H1 (cell line): ENCODE data around the gene UPP1. TPM values are rescaled to one million over a fixed set of nuclear protein-coding genes. Genes with fewer than 3 reads are reported as not detected.

Experiments used
- CTCF ChIA-PET: fragments of 300-600 bp; sonication (Branson Sonifier 250); formaldehyde crosslinking; loops from one replicate; lab custom pipeline; 2021; ENCODE audit not compliant: partially characterized antibody; lab: Charles Lee
- POLR2A ChIA-PET: fragments of 300-600 bp; sonication (Branson Sonifier 250); formaldehyde crosslinking; loops from one replicate; lab custom pipeline; 2021; ENCODE audit warnings: inconsistent platforms; ENCODE audit not compliant: partially characterized antibody; lab: Charles Lee
- DNase-seq, 2 experiments: peaks; one replicate each; pipeline versions ENCODE4 v3.0.0 to v3.0.0-alpha.2; 2010 to 2022; ENCODE audit warnings: low spot score in 2 of 2, low read depth in 1 of 2, mixed read lengths in 1 of 2
- FAIRE-seq: peaks from 2 replicates; lab custom pipeline; 2011; peaks lifted over from hg19 to GRCh38; lab: Jason Lieb, UNC
- H2AFZ ChIP-seq: 2 replicates; pipeline ENCODE4 v1.8.1; 2012; ENCODE audit warnings: low read length, inconsistent platforms
- H2AK5ac ChIP-seq: 2 replicates; pipeline ENCODE4 v1.6.1; 2013; ENCODE audit warnings: low read depth, low read length
- H2BK120ac ChIP-seq: replicated peaks from 2 replicates; pipeline ENCODE3; 2013; ENCODE audit warnings: low read depth, low read length, inconsistent platforms
- H2BK12ac ChIP-seq: 2 replicates; pipeline ENCODE4 v1.6.1; 2013; ENCODE audit warnings: low read depth, low read length
- H2BK15ac ChIP-seq: 2 replicates; pipeline ENCODE4 v1.6.1; 2013; ENCODE audit warnings: low read length
- H2BK20ac ChIP-seq: 2 replicates; pipeline ENCODE4 v1.6.1; 2013; ENCODE audit warnings: low read length
- H2BK5ac ChIP-seq: 2 replicates; pipeline ENCODE4 v1.6.1; 2013; ENCODE audit warnings: low read depth, low read length
- H3K14ac ChIP-seq: 2 replicates; pipeline ENCODE4 v1.6.1; 2013; ENCODE audit warnings: inconsistent platforms; ENCODE audit not compliant: insufficient read length
- H3K18ac ChIP-seq: 2 replicates; pipeline ENCODE4 v1.6.1; 2013; ENCODE audit warnings: low read length; ENCODE audit errors: extremely low read depth
- H3K23ac ChIP-seq: 2 replicates; pipeline ENCODE4 v1.6.1; 2013; ENCODE audit warnings: inconsistent platforms; ENCODE audit not compliant: insufficient read length
- H3K23me2 ChIP-seq: 2 replicates; pipeline ENCODE4 v1.6.1; 2013; ENCODE audit warnings: low read depth, low read length
- H3K27ac ChIP-seq: 2 replicates; pipeline ENCODE4 v1.6.1; 2011; ENCODE audit warnings: low read depth, low read length, inconsistent platforms
- H3K27me3 ChIP-seq, 4 experiments: replicated peaks in 1 of 4; 1 replicate in 1 of 4; 2 replicates in 3 of 4; pipeline versions ENCODE4 v1.6.1 to v1.8.1; 2011 to 2013; ENCODE audit warnings: low read length in 3 of 4, mild to moderate bottlenecking in 3 of 4, inconsistent platforms in 2 of 4, mixed read lengths in 2 of 4, moderate library complexity in 1 of 4; ENCODE audit not compliant: control insufficient read depth in 3 of 4, insufficient read depth in 3 of 4; ENCODE audit errors: extremely low read depth in 1 of 4
- H3K36me3 ChIP-seq, 4 experiments: 2 replicates each; pipeline versions ENCODE4 v1.6.1 to v1.8.1; 2011 to 2013; ENCODE audit warnings: mild to moderate bottlenecking in 4 of 4, low read length in 3 of 4, moderate library complexity in 2 of 4, control low read depth in 1 of 4, inconsistent platforms in 1 of 4; ENCODE audit not compliant: insufficient read depth in 4 of 4, control insufficient read depth in 2 of 4
- H3K4ac ChIP-seq: replicated peaks from 2 replicates; pipeline ENCODE3; 2013; ENCODE audit warnings: low read length, low read depth, mixed read lengths, inconsistent platforms; ENCODE audit not compliant: insufficient read length
- H3K4me1 ChIP-seq, 4 experiments: replicated peaks in 1 of 4; 1 replicate in 1 of 4; 2 replicates in 3 of 4; pipeline versions ENCODE4 v1.6.1 to v1.8.1; 2011 to 2013; ENCODE audit warnings: low read length in 3 of 4, inconsistent platforms in 2 of 4, mixed read lengths in 1 of 4; ENCODE audit not compliant: insufficient read depth in 4 of 4, control insufficient read depth in 3 of 4
- H3K4me2 ChIP-seq, 2 experiments: 2 replicates each; pipeline versions ENCODE4 v1.6.1 to v1.8.1; 2011 to 2013; ENCODE audit warnings: low read depth in 2 of 2, low read length in 2 of 2, control low read depth in 1 of 2, inconsistent platforms in 1 of 2, mild to moderate bottlenecking in 1 of 2; ENCODE audit not compliant: insufficient read depth in 1 of 2
- H3K4me3 ChIP-seq, 4 experiments: fragments of 200-600, 300-600 bp in 1 of 4; sonication (generic), shearing (Covaris generic), sonication (Bioruptor Twin) in 1 of 4; 2 replicates each; pipeline versions ENCODE4 v1.5.1 to v1.8.1; 2011 to 2016; ENCODE audit warnings: low read length in 4 of 4, low read depth in 3 of 4, control low read depth in 2 of 4, inconsistent platforms in 2 of 4, mild to moderate bottlenecking in 2 of 4, mixed read lengths in 1 of 4, moderate library complexity in 1 of 4; ENCODE audit not compliant: insufficient read depth in 2 of 4; ENCODE audit errors: extremely low read depth in 1 of 4
- H3K56ac ChIP-seq: replicated peaks from 2 replicates; pipeline ENCODE3; 2013; ENCODE audit warnings: low read depth, mild to moderate bottlenecking, mixed read lengths, low read length, inconsistent platforms; ENCODE audit not compliant: insufficient read length
- H3K79me1 ChIP-seq: 2 replicates; pipeline ENCODE4 v1.6.1; 2013; ENCODE audit warnings: low read depth, low read length, control low read depth
- H3K79me2 ChIP-seq, 2 experiments: 2 replicates each; pipeline versions ENCODE4 v1.6.1 to v1.8.1; 2012 to 2013; ENCODE audit warnings: low read length in 2 of 2, mild to moderate bottlenecking in 2 of 2, inconsistent platforms in 1 of 2; ENCODE audit not compliant: insufficient read depth in 2 of 2, control insufficient read depth in 1 of 2
- H3K9ac ChIP-seq, 4 experiments: replicated peaks in 1 of 4; 1 replicate in 1 of 4; 2 replicates in 3 of 4; pipeline versions ENCODE4 v1.6.1 to v1.8.1; 2011 to 2013; ENCODE audit warnings: low read depth in 3 of 4, low read length in 3 of 4, control low read depth in 2 of 4, mild to moderate bottlenecking in 2 of 4, moderate library complexity in 2 of 4, inconsistent platforms in 1 of 4; ENCODE audit errors: extremely low read depth in 1 of 4
- H3K9me3 ChIP-seq, 2 experiments: 2 replicates each; pipeline versions ENCODE4 v1.6.1 to v1.8.1; 2012 to 2013; ENCODE audit warnings: mild to moderate bottlenecking in 2 of 2, moderate library complexity in 2 of 2, control low read depth in 1 of 2, inconsistent platforms in 1 of 2, low read depth in 1 of 2, low read length in 1 of 2, mixed read lengths in 1 of 2; ENCODE audit not compliant: insufficient read depth in 2 of 2
- H4K20me1 ChIP-seq, 2 experiments: replicated peaks in 1 of 2; 2 replicates each; pipeline versions ENCODE3 to v1.8.1; 2011 to 2013; ENCODE audit warnings: inconsistent platforms in 2 of 2, low read length in 2 of 2, mild to moderate bottlenecking in 1 of 2; ENCODE audit not compliant: insufficient read depth in 2 of 2, control insufficient read depth in 1 of 2
- H4K5ac ChIP-seq: 2 replicates; pipeline ENCODE4 v1.6.1; 2013; ENCODE audit warnings: low read length, low read depth, mixed read lengths, inconsistent platforms; ENCODE audit not compliant: insufficient read length
- H4K8ac ChIP-seq: 2 replicates; pipeline ENCODE4 v1.8.0; 2013; ENCODE audit warnings: mild to moderate bottlenecking, moderate library complexity, low read length, inconsistent platforms; ENCODE audit not compliant: insufficient read depth; ENCODE audit errors: extremely low read depth
- H4K91ac ChIP-seq: replicated peaks from 2 replicates; pipeline ENCODE3; 2013; ENCODE audit warnings: low read length, mixed read lengths, inconsistent platforms; ENCODE audit not compliant: insufficient read length
- ASH2L ChIP-seq: fragments of 200-600, 300-600 bp; sonication (generic); IDR thresholded peaks from one replicate; pipeline ENCODE4 v1.7.1; 2017; ENCODE audit warnings: low read length
- BACH1 ChIP-seq: IDR thresholded peaks from 2 replicates; pipeline ENCODE4 v1.6.1; 2012; ENCODE audit warnings: low read length, improper control_type of control experiment
- CBX5 ChIP-seq: fragments of 300-800, 300-1000 bp; sonication (generic); IDR thresholded peaks from 2 replicates; pipeline ENCODE4 v1.7.1; 2016; ENCODE audit warnings: antibody characterized with exemption, low read length, low read depth
- EGR1 ChIP-seq: IDR thresholded peaks from 2 replicates; pipeline ENCODE4 v1.6.1; 2011; ENCODE audit warnings: low read depth, low read length, borderline replicate concordance
- EZH2 ChIP-seq: fragments of 200-600 bp; sonication (generic); IDR thresholded peaks from 2 replicates; pipeline ENCODE4 v1.7.1; 2012; ENCODE audit warnings: low read depth, mild to moderate bottlenecking, moderate library complexity, low read length, inconsistent platforms; ENCODE audit not compliant: severe bottlenecking
- KDM1A ChIP-seq: fragments of 200-600, 300-600 bp; sonication (generic); IDR thresholded peaks from 2 replicates; pipeline ENCODE4 v1.7.1; 2016; ENCODE audit warnings: mild to moderate bottlenecking, low read length, borderline replicate concordance
- KDM5A ChIP-seq: fragments of 200-600 bp; IDR thresholded peaks from 2 replicates; pipeline ENCODE4 v1.7.1; 2012; ENCODE audit warnings: mild to moderate bottlenecking, low read length, inconsistent platforms, mixed read lengths
- POLR2A ChIP-seq, 2 experiments: IDR thresholded peaks; 1 replicate in 1 of 2; 2 replicates in 1 of 2; pipeline ENCODE4 v1.6.1; 2011; ENCODE audit warnings: low read depth in 2 of 2, low read length in 2 of 2, mild to moderate bottlenecking in 2 of 2; ENCODE audit errors: control extremely low read depth in 1 of 2
- RAD21 ChIP-seq, 2 experiments: IDR thresholded peaks in 1 of 2; conservative IDR thresholded peaks in 1 of 2; 2 replicates each; pipeline ENCODE4 v1.6.1; 2011; ENCODE audit warnings: low read depth in 2 of 2, low read length in 2 of 2, improper control_type of control experiment in 1 of 2, inconsistent platforms in 1 of 2, mild to moderate bottlenecking in 1 of 2, moderate library complexity in 1 of 2
- SP1 ChIP-seq: IDR thresholded peaks from 2 replicates; pipeline ENCODE4 v1.6.1; 2011; ENCODE audit warnings: low read depth, low read length
- SRF ChIP-seq: IDR thresholded peaks from 2 replicates; pipeline ENCODE4 v1.6.1; 2011; ENCODE audit warnings: mild to moderate bottlenecking, low read depth, low read length, moderate library complexity
- TCF12 ChIP-seq: IDR thresholded peaks from 2 replicates; pipeline ENCODE4 v1.6.1; 2011; ENCODE audit warnings: low read depth, mild to moderate bottlenecking, low read length
- TEAD4 ChIP-seq: IDR thresholded peaks from 2 replicates; pipeline ENCODE4 v1.6.1; 2012; ENCODE audit warnings: low read depth, low read length, inconsistent platforms, mixed read lengths
- WGBS, 2 experiments: shearing (Covaris generic) in 1 of 2; methylation state at CpG; one replicate each; pipeline versions ENCODE4 v1.1.6 to v1.1.7; 2013 to 2015; ENCODE audit warnings: low lambda C conversion rate in 2 of 2, mixed read lengths in 2 of 2, inconsistent platforms in 1 of 2, low coverage in 1 of 2, missing lambda C conversion rate in 1 of 2; ENCODE audit not compliant: insufficient replicate concordance in 2 of 2, insufficient coverage in 1 of 2, insufficient read length in 1 of 2; ENCODE audit errors: extremely low coverage in 1 of 2, missing lambda C conversion rate in 1 of 2; 5-methylcytosine and 5-hydroxymethylcytosine counted together
- polyA plus RNA-seq, 7 experiments: library from polyadenylated mRNA; depleted of rRNA in 3 of 7; stranded (reverse) in 5 of 7; unstranded in 2 of 7; fragments of >200 nt in 5 of 7; fragments of 200-250 nt in 2 of 7; gene quantifications; 1 replicate in 5 of 7; 2 replicates in 1 of 7; 4 replicates in 1 of 7; pipeline versions ENCODE4 v1.2.1 to v1.2.3, GENCODE V29; 2011 to 2013; ENCODE audit warnings: missing spikeins in 2 of 7, mixed read lengths in 2 of 7
- total RNA-seq: library from RNA; stranded (reverse); fragmentation: NEBNext Ultra II Directional; extraction: Animal tissue kit (Norgen Biotek cat#: 25700); gene quantifications from 2 replicates; pipeline ENCODE4 v1.2.1, GENCODE V29; 2021
- TF ChIP-seq, protein P1 (sequence below): IDR thresholded peaks from 2 replicates; pipeline ENCODE4 v1.6.1; 2012; ENCODE audit warnings: inconsistent platforms

UPP1 gene
- total and polyA plus RNA-seq, 2 of the 8 experiments (the other 6 are each of a cell fraction or from before 2014, with no cell fraction given) = 40.7 to 46.2 TPM

DNA sequence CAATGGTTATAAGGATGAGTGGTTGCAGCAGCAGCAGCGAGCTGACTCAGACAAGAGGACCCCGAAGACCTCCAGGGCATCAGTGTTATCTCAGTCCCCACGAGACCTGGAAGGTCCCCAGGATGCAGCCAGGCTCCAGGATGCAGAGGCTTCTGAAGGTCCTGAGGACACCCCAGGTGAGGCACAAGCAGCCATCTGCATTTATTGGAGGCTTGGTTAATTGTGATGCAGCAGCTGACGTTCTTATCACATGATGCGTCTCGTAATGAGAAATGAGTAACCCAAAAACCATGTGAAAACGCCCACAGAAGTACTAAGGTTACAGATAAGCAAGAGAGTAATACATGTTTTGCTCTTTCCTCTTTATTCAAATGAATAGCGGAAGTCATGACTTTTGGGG is 36.3 kb upstream of the UPP1 start:
- POLR2A ChIA-PET = no interaction called here
- no peak for TF ChIP-seq RAD21 (IDR thresholded peaks at IDR 0.05 in 1 of 2, conservative IDR thresholded peaks at IDR 0.05 in 1 of 2; ENCODE audit: low read depth in 2 of 2, low read length in 2 of 2)
- TF ChIP-seq, protein P1, sequence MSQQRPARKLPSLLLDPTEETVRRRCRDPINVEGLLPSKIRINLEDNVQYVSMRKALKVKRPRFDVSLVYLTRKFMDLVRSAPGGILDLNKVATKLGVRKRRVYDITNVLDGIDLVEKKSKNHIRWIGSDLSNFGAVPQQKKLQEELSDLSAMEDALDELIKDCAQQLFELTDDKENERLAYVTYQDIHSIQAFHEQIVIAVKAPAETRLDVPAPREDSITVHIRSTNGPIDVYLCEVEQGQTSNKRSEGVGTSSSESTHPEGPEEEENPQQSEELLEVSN = no peak
- TF ChIP-seq TEAD4 = no peak
- no peak for TF ChIP-seq POLR2A (IDR thresholded peaks at IDR 0.05; ENCODE audit: control extremely low read depth in 1 of 2, low read depth in 2 of 2, low read length in 2 of 2)
- no peak for TF ChIP-seq KDM1A
- no peak for TF ChIP-seq SP1
- no peak for TF ChIP-seq KDM5A
- no peak for TF ChIP-seq SRF
- no peak for TF ChIP-seq EGR1
- no peak for TF ChIP-seq CBX5
- TF ChIP-seq TCF12 = no peak
- TF ChIP-seq BACH1 = no peak
- TF ChIP-seq ASH2L = no peak
- TF ChIP-seq EZH2 = no peak

More for the DNA sequence above, 36.3 kb upstream of the UPP1 start:
- H3K4ac ChIP-seq = no peak overlapping the region
- H4K5ac ChIP-seq = no peak overlapping the region
- DNase-seq = no peak
- WGBS, 2 experiments = 82% methylated on average over 8 of the region's 8 CpGs; no CpG with 5 or more reads in 1 of the 2 experiments
- H3K9ac ChIP-seq = no peak overlapping the region
- no peak overlapping the region for H2BK12ac ChIP-seq
- H2BK120ac ChIP-seq = no peak overlapping the region
- no peaks in the 10 kb centered on the region for H3K36me3 ChIP-seq
- H3K4me2 ChIP-seq = no peak overlapping the region
- H3K79me2 ChIP-seq = no peaks in the 10 kb centered on the region
- H3K27ac ChIP-seq = no peak overlapping the region
- H3K23me2 ChIP-seq = no peaks in the 10 kb centered on the region
- no peak overlapping the region for H3K4me3 ChIP-seq
- H3K18ac ChIP-seq = no peak overlapping the region
- no peaks in the 10 kb centered on the region for H3K79me1 ChIP-seq
- no peak overlapping the region for H3K14ac ChIP-seq
- 0 out of 4 replicates have a peak, but pooled peaks cover 0 to 2% of the 10 kb centered on the region in 2 experiments for H3K9me3 ChIP-seq
- no peak overlapping the region for H2AK5ac ChIP-seq
- H3K27me3 ChIP-seq = no peaks in the 10 kb centered on the region
- no peaks in the 10 kb centered on the region for H4K20me1 ChIP-seq
- no peaks in the 10 kb centered on the region for H3K4me1 ChIP-seq
- CTCF ChIA-PET = no interaction called here
- H3K23ac ChIP-seq = no peak overlapping the region
- no peak overlapping the region for H4K8ac ChIP-seq
- no peak overlapping the region for H2BK15ac ChIP-seq
- H2AFZ ChIP-seq = no peak overlapping the region
- H2BK5ac ChIP-seq = no peak overlapping the region
- no peak overlapping the region for H2BK20ac ChIP-seq
- H4K91ac ChIP-seq = no peak overlapping the region
- no peak for FAIRE-seq
- H3K56ac ChIP-seq = no peak overlapping the region
